Nephron progenitor cell (in vitro differentiated cells): Measurements from ENCODE around the gene COL6A1.

Experiments used
- DNase-seq: peaks from one replicate; pipeline ENCODE4 v3.0.0; 2021
- H3K27ac Mint-ChIP-seq: 2 replicates; pipeline ENCODE4 v1.8.0; 2021; ENCODE audit warnings: mild to moderate bottlenecking, moderate library complexity, mixed read lengths
- H3K27me3 Mint-ChIP-seq: 2 replicates; pipeline ENCODE4 v1.8.0; 2021; ENCODE audit warnings: mild to moderate bottlenecking, low read depth, mixed read lengths; ENCODE audit not compliant: poor library complexity
- H3K36me3 Mint-ChIP-seq: 2 replicates; pipeline ENCODE4 v1.8.0; 2021; ENCODE audit warnings: low read depth, mixed read lengths
- H3K4me1 Mint-ChIP-seq: 2 replicates; pipeline ENCODE4 v1.8.0; 2021; ENCODE audit warnings: mixed read lengths
- H3K4me3 Mint-ChIP-seq: 2 replicates; pipeline ENCODE4 v1.8.0; 2021; ENCODE audit warnings: mild to moderate bottlenecking, moderate library complexity, mixed read lengths
- H3K9me3 Mint-ChIP-seq: 2 replicates; pipeline ENCODE4 v1.8.0; 2021; ENCODE audit warnings: mild to moderate bottlenecking, moderate library complexity, mixed read lengths
- CTCF ChIP-seq: fragments of 200-600 bp; sonication (generic); IDR thresholded peaks from 2 replicates; pipeline ENCODE4 v1.5.0; 2021; ENCODE audit warnings: antibody characterized with exemption

Gene COL6A1

GRCh38 chr21:45962531-45963231, 18.9 kb upstream of the COL6A1 start:
- no peak overlapping the region for H3K4me3 Mint-ChIP-seq
- no peak for DNase-seq
- peaks cover 8% of the 10 kb centered on the region for H3K36me3 Mint-ChIP-seq
- H3K27me3 Mint-ChIP-seq = peaks cover 23% of the 10 kb centered on the region
- H3K9me3 Mint-ChIP-seq = peaks cover 68% of the 10 kb centered on the region
- no peak overlapping the region for H3K27ac Mint-ChIP-seq
- TF ChIP-seq CTCF = no peak
- peaks cover 5% of the 10 kb centered on the region for H3K4me1 Mint-ChIP-seq

- Mint-ChIP-seq H3K27ac (no peak overlapping the region), H3K36me3 (peaks cover 8% of the 10 kb centered on the region), H3K4me1 (peaks cover 5% of the 10 kb centered on the region), H3K9me3 (peaks cover 65% of the 10 kb centered on the region), H3K4me3 (no peak overlapping the region), H3K27me3 (peaks cover 19% of the 10 kb centered on the region)
- DNase-seq = no peak
- TF ChIP-seq CTCF = no peak
Measured at GRCh38 chr21:45963232-45963570, 18.4 kb upstream of the COL6A1 start.

- DNase-seq = no peak
Measured at GRCh38 chr21:45964649-45965048, 16.9 kb upstream of the COL6A1 start.

GRCh38 chr21:45965084-45965809, 16.3 kb upstream of the COL6A1 start:
- no peak for DNase-seq
- Mint-ChIP-seq H3K4me3 (no peak overlapping the region), H3K9me3 (peaks cover 49% of the 10 kb centered on the region), H3K27me3 (peaks cover 8% of the 10 kb centered on the region), H3K4me1 (peaks cover 14% of the 10 kb centered on the region), H3K36me3 (peaks cover 8% of the 10 kb centered on the region), H3K27ac (no peak overlapping the region)
- TF ChIP-seq CTCF = no peak

More at GRCh38 chr21:45964649-45965048, 16.9 kb upstream of the COL6A1 start:
- Mint-ChIP-seq H3K9me3 (peaks cover 54% of the 10 kb centered on the region), H3K4me3 (no peak overlapping the region), H3K36me3 (peaks cover 8% of the 10 kb centered on the region), H3K27ac (no peak overlapping the region), H3K4me1 (peaks cover 8% of the 10 kb centered on the region), H3K27me3 (peaks cover 8% of the 10 kb centered on the region)
- no peak for TF ChIP-seq CTCF

GRCh38 chr21:45966791-45967394, 14.7 kb upstream of the COL6A1 start:
- Mint-ChIP-seq H3K27ac (no peak overlapping the region), H3K36me3 (peaks cover 5% of the 10 kb centered on the region), H3K4me3 (no peak overlapping the region), H3K4me1 (peaks cover 15% of the 10 kb centered on the region), H3K27me3 (peaks cover 4% of the 10 kb centered on the region), H3K9me3 (peaks cover 33% of the 10 kb centered on the region)
- TF ChIP-seq CTCF = no peak
- no peak for DNase-seq
